ENCODE results near the gene GPC3.

- TF ChIP-seq CTCF (IDR thresholded peaks at IDR 0.05) = no peak
- no peak for TF ChIP-seq POLR2A (IDR thresholded peaks at IDR 0.05)
These were observed 72.4 kb downstream of the GPC3 start for GRCh38 chrX:133913009-133913408.

Measured in right lobe of liver (tissue), 4 donors.